ENCODE results near the gene NTMT1.

The NTMT1 gene

GRCh38 chr9:129582855-129583254 is 43.1 kb upstream of the NTMT1 start:
- H3K36me3 ChIP-seq = no peaks in the 10 kb centered on the region
- H3K27ac ChIP-seq = no peak overlapping the region
- no peaks in the 10 kb centered on the region for H3K27me3 ChIP-seq
- no peaks in the 10 kb centered on the region for H3K9me3 ChIP-seq
- no peak for TF ChIP-seq CTCF (IDR thresholded peaks at IDR 0.05)
- H3K4me1 ChIP-seq (ENCODE audit: control insufficient read depth in 1 of 2, insufficient read depth in 1 of 2, low read depth in 1 of 2, low read length in 1 of 2) = peaks cover 11 to 15% of the 10 kb centered on the region in 2 experiments
- H3K4me3 ChIP-seq (ENCODE audit: low read depth in 1 of 2, low read length in 1 of 2) = no peak overlapping the region

GRCh38 chr9:129583308-129584038 is 42.5 kb upstream of the NTMT1 start:
- Histone ChIP-seq H3K4me3 (ENCODE audit: low read depth in 1 of 2, low read length in 1 of 2) (no peak overlapping the region), H3K4me1 (ENCODE audit: control insufficient read depth in 1 of 2, insufficient read depth in 1 of 2, low read depth in 1 of 2, low read length in 1 of 2) (peaks cover 11 to 15% of the 10 kb centered on the region in 2 experiments), H3K27me3 (no peaks in the 10 kb centered on the region), H3K9me3 (no peaks in the 10 kb centered on the region), H3K36me3 (no peaks in the 10 kb centered on the region), H3K27ac (no peak overlapping the region)
- no peak for TF ChIP-seq CTCF (IDR thresholded peaks at IDR 0.05)

GRCh38 chr9:129584136-129584535 is 41.8 kb upstream of the NTMT1 start:
- no peaks in the 10 kb centered on the region for H3K9me3 ChIP-seq
- peak overlapping the region; percentile 50 for H3K27ac ChIP-seq
- H3K4me3 ChIP-seq (ENCODE audit: low read depth in 1 of 2, low read length in 1 of 2) = no peak overlapping the region
- no peaks in the 10 kb centered on the region for H3K36me3 ChIP-seq
- no peaks in the 10 kb centered on the region for H3K27me3 ChIP-seq
- H3K4me1 ChIP-seq (ENCODE audit: control insufficient read depth in 1 of 2, insufficient read depth in 1 of 2, low read depth in 1 of 2, low read length in 1 of 2) = peaks cover 11 to 15% of the 10 kb centered on the region in 2 experiments
- TF ChIP-seq CTCF (IDR thresholded peaks at IDR 0.05) = no peak

- no peaks in the 10 kb centered on the region for H3K9me3 ChIP-seq
- H3K27ac ChIP-seq = no peak overlapping the region
- peaks cover 9 to 11% of the 10 kb centered on the region in 2 experiments for H3K4me1 ChIP-seq (ENCODE audit: control insufficient read depth in 1 of 2, insufficient read depth in 1 of 2, low read depth in 1 of 2, low read length in 1 of 2)
- H3K27me3 ChIP-seq = no peaks in the 10 kb centered on the region
- no peaks in the 10 kb centered on the region for H3K36me3 ChIP-seq
- no peak for TF ChIP-seq CTCF (IDR thresholded peaks at IDR 0.05)
- H3K4me3 ChIP-seq (ENCODE audit: low read depth in 1 of 2, low read length in 1 of 2) = no peak overlapping the region
Observed at GRCh38 chr9:129585352-129585751, 40.6 kb upstream of the NTMT1 start.

- Histone ChIP-seq H3K27me3 (no peaks in the 10 kb centered on the region), H3K4me3 (ENCODE audit: low read depth in 1 of 2, low read length in 1 of 2) (no peak overlapping the region), H3K27ac (no peak overlapping the region), H3K36me3 (no peaks in the 10 kb centered on the region), H3K9me3 (no peaks in the 10 kb centered on the region), H3K4me1 (ENCODE audit: control insufficient read depth in 1 of 2, insufficient read depth in 1 of 2, low read depth in 1 of 2, low read length in 1 of 2) (peaks cover 9 to 11% of the 10 kb centered on the region in 2 experiments)
- TF ChIP-seq CTCF (IDR thresholded peaks at IDR 0.05) = no peak
Observed at GRCh38 chr9:129586245-129586644, 39.7 kb upstream of the NTMT1 start.

Measured in neutrophil (primary cell).